ENCODE measurements around the gene LIPA.
"Not testable (repeated sequence)": the region's sequence is repeated elsewhere in the genome, so short reads cannot be mapped to it uniquely, and the experiment has no call there.

LIPA gene

GRCh38 chr10:89213191-89213808 is 38.3 kb downstream of the LIPA start:
- DNase-seq (ENCODE audit: low read depth in 2 of 2, low spot score in 1 of 2): no peak

GRCh38 chr10:89210794-89211425 is 40.7 kb downstream of the LIPA start:
- DNase-seq (ENCODE audit: low read depth in 2 of 2, low spot score in 1 of 2): no peak

- DNase-seq (ENCODE audit: low read depth in 2 of 2, low spot score in 1 of 2): no peak
Measured at GRCh38 chr10:89209718-89210117, 41.9 kb downstream of the LIPA start.

GRCh38 chr10:89207801-89208551 is 43.6 kb downstream of the LIPA start:
- DNase-seq (ENCODE audit: low read depth in 2 of 2, low spot score in 1 of 2): no peak

GRCh38 chr10:89207181-89207800 is 44.3 kb downstream of the LIPA start, which contains the start of gene CH25H:
Gene CH25H (minus strand): TSS chr10:89207317. CDS start chr10:89207292, 25 bp downstream.
- DNase-seq (ENCODE audit: low read depth in 2 of 2, low spot score in 1 of 2): peak in 1 of 2 donors; percentile 18

- no peak for DNase-seq (ENCODE audit: low read depth in 2 of 2, low spot score in 1 of 2)
Measured at GRCh38 chr10:89206402-89207180, 45.0 kb downstream of the LIPA start.

GRCh38 chr10:89204621-89205185 is 46.9 kb downstream of the LIPA start:
- no peak for DNase-seq (ENCODE audit: low read depth in 2 of 2, low spot score in 1 of 2)

- no peak for DNase-seq (ENCODE audit: low read depth in 2 of 2, low spot score in 1 of 2)
Measured at GRCh38 chr10:89203237-89203636, 48.3 kb downstream of the LIPA start.

GRCh38 chr10:89202033-89202425 is 49.5 kb downstream of the LIPA start:
- DNase-seq (ENCODE audit: low read depth in 2 of 2, low spot score in 1 of 2): no peak

GRCh38 chr10:89201345-89202032 is 50.1 kb downstream of the LIPA start:
- DNase-seq (ENCODE audit: low read depth in 2 of 2, low spot score in 1 of 2): no peak

- no peak for DNase-seq (ENCODE audit: low read depth in 2 of 2, low spot score in 1 of 2)
Measured at GRCh38 chr10:89197473-89197872, 54.1 kb downstream of the LIPA start.

- not testable (repeated sequence) for DNase-seq (ENCODE audit: low read depth in 2 of 2, low spot score in 1 of 2)
Measured at GRCh38 chr10:89191301-89191700, 60.3 kb downstream of the LIPA start.

- no peak for DNase-seq (ENCODE audit: low read depth in 2 of 2, low spot score in 1 of 2)
Measured at GRCh38 chr10:89189211-89189734, 62.3 kb downstream of the LIPA start.

GRCh38 chr10:89185658-89186057 is 65.9 kb downstream of the LIPA start:
- DNase-seq (ENCODE audit: low read depth in 2 of 2, low spot score in 1 of 2): no peak

- no peak for DNase-seq (ENCODE audit: low read depth in 2 of 2, low spot score in 1 of 2)
Measured at GRCh38 chr10:89184638-89185037, 66.9 kb downstream of the LIPA start.

GRCh38 chr10:89183571-89183970 is 68.0 kb downstream of the LIPA start:
- no peak for DNase-seq (ENCODE audit: low read depth in 2 of 2, low spot score in 1 of 2)

- DNase-seq (ENCODE audit: low read depth in 2 of 2, low spot score in 1 of 2): no peak
Measured at GRCh38 chr10:89182894-89183293, 68.7 kb downstream of the LIPA start.

GRCh38 chr10:89175816-89176215 is 75.8 kb downstream of the LIPA start:
- no peak for DNase-seq (ENCODE audit: low read depth in 2 of 2, low spot score in 1 of 2)

- no peak for DNase-seq (ENCODE audit: low read depth in 2 of 2, low spot score in 1 of 2)
Measured at GRCh38 chr10:89173075-89173474, 78.5 kb downstream of the LIPA start.

GRCh38 chr10:89171996-89172395 is 79.6 kb downstream of the LIPA start:
- DNase-seq (ENCODE audit: low read depth in 2 of 2, low spot score in 1 of 2): no peak
